GM19463 (cell line): ENCODE results near the gene MRPL53.

ENCODE experiments used
- ATAC-seq: cut with Tn5 transposase; IDR thresholded peaks from one replicate; pipeline ENCODE4 v1.9.1; 2021; ENCODE audit warnings: mild to moderate bottlenecking, moderate library complexity; ENCODE audit not compliant: unreplicated experiment

MRPL53 gene

GRCh38 chr2:74472086-74472944, at the start of gene MRPL53:
Gene MRPL53, minus strand, starts transcription at chr2:74472680. Its CDS starts 20 bp downstream, at chr2:74472660.
- ATAC-seq: peak; percentile 82

DNA sequence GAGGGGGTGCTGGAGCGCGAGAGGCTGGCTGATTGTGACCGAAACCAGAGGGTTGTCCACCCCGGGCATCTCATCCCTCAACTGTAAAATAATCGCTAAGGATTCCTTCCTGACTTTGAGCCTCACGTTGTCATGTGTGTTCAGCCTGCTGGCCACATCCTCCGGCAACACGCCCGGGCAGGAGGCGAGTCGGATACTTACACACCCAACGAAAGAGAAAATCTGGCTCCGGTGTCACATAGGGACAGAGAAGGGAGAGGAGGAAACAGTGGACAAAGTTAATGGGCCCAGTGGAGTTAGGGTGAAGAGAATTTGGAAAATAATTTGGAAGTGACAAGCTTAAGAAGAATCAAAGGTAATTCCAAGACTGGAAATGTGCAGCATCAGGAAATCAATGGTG, 44.2 kb upstream of the MRPL53 start:
- ATAC-seq: no peak

GRCh38 chr2:74515981-74516633, 43.6 kb upstream of the MRPL53 start:
- ATAC-seq: peak; percentile 76

- ATAC-seq: peak; percentile 16
Measured at GRCh38 chr2:74515271-74515980, 42.9 kb upstream of the MRPL53 start.

DNA sequence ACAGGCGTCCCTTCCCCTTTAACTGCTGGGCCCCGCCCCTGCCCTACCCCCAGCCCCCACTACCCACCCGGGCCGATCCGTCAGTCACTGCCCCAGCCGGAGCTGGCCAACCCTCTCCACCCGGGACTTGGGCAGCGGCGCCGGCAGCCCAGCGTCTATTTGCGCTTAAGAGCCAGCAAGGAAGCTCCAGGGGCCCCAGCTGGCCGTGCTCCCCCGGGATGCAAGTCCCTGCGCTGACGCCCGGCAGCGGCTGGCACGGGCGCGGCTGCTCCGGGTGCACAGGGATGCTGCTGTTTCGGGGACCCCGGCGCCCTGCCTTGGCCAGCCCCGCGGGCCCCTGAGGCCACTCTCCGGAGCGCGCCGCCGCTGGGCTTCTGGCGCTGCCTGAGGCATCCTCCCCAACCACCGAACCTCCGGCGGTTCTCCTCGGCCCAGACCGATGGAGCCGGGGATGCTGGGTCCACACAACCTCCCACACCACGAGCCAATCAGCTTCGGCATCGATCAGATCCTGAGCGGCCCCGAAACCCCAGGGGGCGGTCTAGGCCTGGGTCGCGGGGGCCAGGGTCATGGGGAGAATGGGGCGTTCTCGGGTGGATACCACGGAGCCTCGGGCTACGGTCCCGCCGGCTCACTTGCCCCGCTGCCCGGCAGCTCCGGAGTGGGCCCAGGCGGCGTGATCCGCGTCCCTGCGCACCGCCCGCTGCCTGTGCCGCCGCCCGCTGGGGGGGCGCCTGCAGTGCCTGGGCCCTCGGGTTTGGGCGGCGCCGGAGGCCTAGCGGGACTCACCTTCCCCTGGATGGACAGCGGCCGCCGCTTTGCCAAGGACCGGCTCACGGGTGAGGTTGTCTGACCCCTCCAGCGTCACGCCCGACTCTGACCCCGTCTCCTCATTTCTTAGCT, 42.1 kb upstream of the MRPL53 start, which contains the start of gene TLX2:
TLX2 (plus strand) TSS at position 83 of the 903 bp plus-strand sequence; CDS start at position 440, 357 bp downstream.
- ATAC-seq: no peak

DNA sequence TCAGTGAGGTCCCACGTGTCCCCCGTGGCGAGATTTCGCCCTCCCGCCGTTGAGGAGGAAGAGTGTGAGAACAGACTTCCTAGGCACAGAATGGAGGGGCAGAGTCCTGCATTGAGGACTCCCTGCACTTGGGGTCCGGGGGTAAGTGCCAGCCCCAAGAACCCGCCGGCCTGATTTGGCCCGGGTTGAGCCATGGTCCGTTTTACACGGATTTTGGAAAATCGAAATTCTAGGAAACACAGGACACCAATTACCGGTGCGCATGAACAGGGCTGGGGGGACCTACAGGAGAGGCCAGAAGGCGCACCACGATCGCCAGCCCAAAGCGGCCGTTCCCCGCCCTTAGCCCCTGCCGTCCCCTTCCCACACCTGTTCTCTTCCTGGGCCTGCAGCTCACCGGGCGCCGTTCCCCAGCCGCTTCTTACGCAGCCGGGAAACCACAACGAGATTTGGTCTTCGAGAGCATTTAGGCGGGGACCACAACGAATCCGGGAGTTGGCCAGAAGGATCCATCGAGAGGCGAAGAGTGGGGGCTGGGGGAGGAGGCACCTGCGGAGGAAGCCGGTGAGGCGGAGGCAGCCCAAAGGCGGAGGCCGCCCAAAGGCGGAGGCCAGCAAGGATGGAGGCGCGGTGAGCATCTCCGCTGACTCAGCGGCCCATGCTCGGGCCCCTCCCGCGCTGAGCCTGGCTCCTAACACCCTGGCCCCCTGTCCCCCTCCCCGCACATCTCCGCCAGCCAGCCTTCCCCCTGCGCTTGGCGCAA, 41.3 kb upstream of the MRPL53 start:
- no peak for ATAC-seq

DNA sequence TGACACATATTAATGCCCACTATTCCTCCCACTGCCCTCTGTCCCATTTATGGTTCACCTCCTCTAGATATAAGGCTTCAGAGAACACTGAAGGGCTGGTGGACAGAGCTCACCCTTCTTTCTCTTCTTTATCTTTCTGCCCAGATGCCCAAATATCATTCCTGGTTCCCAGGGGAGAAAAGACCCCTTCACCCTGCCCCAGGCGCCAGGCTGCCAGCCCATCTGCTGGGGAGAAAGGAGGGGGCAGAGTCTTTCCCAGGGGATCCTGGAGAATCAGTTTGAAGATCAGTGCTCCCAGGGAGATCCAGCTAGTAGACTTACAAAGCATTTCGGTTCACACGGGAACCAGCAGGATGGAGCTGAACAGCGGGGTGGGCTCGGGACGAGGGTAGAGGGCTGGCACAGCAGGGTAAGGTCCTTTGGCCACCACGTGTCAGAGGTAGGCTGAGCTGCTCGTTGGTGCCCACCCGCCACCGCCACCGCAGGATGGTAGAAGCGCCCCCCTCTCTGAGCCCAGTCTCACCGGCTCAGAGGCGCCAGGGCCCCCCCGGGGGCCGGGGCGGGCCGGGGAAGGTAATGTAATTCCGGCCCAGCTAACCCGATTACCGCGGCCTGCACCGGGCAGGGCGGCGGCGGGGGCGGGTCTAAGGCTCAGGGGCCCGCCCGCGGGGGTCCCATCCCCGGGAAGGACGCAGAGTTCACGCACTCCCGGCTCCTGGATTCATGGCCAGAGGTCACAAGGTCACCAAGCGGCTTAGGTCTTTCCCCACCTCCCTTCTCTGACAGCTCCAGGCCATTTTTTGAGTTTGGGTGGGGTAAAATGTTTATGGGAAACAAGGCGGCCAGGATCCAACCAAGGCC, 40.5 kb upstream of the MRPL53 start:
- ATAC-seq: no peak

- no peak for ATAC-seq
Measured at GRCh38 chr2:74511104-74511989, 38.9 kb upstream of the MRPL53 start.

DNA sequence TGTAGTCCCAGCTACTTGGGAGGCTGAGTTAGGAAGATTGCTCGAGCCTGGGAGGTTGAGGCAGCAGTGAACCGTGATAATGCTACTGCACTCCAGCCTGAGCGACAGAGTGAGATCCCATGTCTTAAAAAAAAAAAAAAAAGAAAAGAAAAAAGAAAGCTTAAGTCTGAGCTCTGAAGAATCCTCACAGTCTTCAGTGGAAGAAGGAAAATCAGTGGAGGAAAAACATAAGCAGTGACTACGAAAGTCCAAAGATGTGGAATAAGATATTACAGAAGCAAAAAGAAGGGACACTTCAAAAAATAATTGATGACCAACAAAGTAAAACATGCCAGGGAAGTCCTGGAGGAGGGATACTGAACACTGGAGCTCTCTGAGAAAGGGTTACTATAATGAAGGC, 37.8 kb upstream of the MRPL53 start:
- no peak for ATAC-seq

- peak; percentile 1 for ATAC-seq
Measured at GRCh38 chr2:74507926-74508520, 35.5 kb upstream of the MRPL53 start.

GRCh38 chr2:74507145-74507925, 34.9 kb upstream of the MRPL53 start, which contains the start of gene PCGF1:
Gene PCGF1, minus strand, starts transcription at chr2:74507695. Its CDS starts 27 bp downstream, at chr2:74507668.
- peak; percentile 81 for ATAC-seq

- ATAC-seq: no peak
Measured at GRCh38 chr2:74505448-74506246, 33.2 kb upstream of the MRPL53 start.

DNA sequence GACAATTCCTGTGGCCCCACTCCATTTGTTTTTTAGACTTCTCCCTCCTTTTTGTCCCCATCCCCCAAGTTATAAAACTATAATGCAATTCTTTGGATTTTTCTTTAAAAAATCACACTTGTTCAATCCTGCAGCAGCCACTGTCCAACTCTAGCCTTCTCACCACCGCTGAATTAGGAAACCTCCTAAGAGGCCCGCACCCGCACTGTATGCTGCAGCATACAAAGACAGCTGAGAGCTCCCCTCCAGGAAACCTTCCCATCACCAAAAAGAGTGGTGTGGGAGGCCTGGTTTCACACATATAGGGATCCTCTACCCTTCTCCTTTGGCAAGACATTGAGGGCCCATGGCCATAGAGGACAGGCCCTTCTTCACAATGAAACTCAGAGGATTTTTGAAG, 32.1 kb upstream of the MRPL53 start:
- no peak for ATAC-seq

GRCh38 chr2:74503506-74504475, 31.3 kb upstream of the MRPL53 start:
- ATAC-seq: no peak
